GM19397 (cell line): ENCODE measurements around the gene TMEM50A.
"Not testable (repeated sequence)": the region's sequence is repeated elsewhere in the genome, so short reads cannot be mapped to it uniquely, and the experiment has no call there.

Experiments used
- ATAC-seq: cut with Tn5 transposase; IDR thresholded peaks from one replicate; pipeline ENCODE4 v1.9.1; 2021; ENCODE audit warnings: mild to moderate bottlenecking, moderate library complexity; ENCODE audit not compliant: unreplicated experiment

Gene TMEM50A

DNA sequence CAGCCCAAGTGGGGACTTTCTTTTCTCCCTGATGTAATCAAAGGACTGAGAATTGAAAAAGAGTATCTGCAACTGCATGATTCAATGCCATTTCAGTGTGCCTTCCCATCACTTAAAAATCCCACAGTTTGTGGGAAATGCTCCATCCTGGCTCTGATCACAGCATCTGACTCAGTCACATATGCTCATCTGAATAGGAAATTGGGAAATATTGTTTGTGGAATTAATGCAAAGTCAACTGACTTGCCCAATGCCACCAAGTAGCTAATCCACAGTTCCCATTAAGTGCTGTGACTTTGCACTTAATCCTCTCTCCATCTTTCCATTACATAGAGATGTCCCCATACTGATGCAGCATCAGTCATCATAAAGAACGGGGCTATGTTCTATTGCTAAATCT, 45.0 kb downstream of the TMEM50A start:
- ATAC-seq = not testable (repeated sequence)

- ATAC-seq = not testable (repeated sequence)
These were observed 45.7 kb downstream of the TMEM50A start for GRCh38 chr1:25383875-25384274.

DNA sequence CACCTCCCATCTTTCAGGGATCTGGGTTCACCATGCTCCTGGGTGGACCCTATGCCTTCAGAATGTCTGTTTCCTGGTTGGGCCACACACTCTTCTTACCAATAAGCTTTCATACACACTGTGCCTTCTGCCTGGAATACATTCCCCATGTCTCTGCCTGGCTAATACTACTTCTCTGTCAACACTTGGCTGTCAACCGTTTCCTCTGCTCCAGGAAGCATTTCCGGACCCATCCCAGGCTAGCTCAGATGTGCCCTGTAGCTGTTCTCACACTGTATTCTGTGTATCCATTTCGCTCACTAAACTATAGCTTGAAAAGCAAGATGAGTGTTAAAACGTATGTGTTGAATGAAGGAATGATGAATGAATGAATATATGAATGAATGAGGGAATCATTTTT, 49.0 kb downstream of the TMEM50A start:
- not testable (repeated sequence) for ATAC-seq

- ATAC-seq = not testable (repeated sequence)
These were observed 50.6 kb downstream of the TMEM50A start for GRCh38 chr1:25388691-25389090.

DNA sequence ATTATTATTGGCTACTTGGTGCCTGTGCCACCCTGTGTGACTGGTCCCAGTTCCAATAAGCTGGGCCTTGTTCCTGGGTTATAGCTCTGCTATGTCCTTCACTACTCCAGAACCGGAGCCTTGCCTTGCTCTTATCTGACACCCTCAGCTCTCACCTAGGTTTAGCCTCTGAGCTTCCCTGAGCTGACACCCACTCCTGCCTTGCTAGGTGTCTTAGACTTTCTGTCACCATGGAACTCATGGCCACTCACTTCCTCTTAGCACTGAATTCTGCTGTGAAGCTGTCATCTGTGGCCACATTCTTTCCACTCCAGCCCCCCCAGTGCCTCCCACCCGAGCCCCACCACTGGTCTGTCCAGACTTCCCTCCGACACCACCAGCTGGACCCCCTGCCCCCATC, 51.6 kb downstream of the TMEM50A start:
- not testable (repeated sequence) for ATAC-seq

DNA sequence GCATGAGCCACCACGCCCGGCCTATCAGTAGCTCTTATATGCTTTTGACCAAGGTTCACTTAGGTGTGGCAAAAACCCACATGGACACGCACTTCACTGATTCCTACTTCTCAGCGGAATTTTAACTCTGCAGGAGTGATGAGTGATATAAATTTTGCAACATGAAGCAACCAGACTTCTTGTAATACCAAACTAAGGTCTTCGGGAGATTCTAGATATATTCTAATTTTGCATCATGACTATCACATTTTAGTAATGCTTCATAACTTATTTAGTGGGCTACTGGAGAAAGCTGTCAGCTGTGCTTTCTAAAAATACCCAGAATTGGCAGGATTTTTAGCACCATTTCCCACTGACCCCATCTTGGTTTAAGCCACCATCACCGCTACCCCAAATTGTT, 54.7 kb downstream of the TMEM50A start:
- ATAC-seq = no peak

DNA sequence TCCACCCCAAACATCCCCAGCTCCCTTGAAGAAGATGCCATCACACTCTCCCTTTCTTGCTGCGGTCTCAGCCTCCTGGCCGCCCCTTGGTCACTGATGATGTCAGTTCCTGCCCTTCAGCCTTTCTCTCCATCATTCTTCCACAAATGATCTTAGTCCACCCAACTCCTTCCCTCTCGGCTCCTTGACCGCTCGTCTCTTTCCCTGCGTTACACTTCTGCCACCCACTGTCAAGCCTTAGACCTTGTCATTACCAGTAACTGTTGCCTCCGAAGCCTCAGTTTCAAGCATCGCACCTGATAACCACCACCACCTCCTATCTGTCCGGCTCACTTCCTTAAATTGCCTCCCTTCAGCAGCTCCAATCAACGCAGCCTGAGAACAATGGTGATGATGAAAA, 59.4 kb downstream of the TMEM50A start:
- ATAC-seq = not testable (repeated sequence)

GRCh38 chr1:25398079-25398478, 59.9 kb downstream of the TMEM50A start:
- not testable (repeated sequence) for ATAC-seq

- ATAC-seq = not testable (repeated sequence)
These were observed 65.0 kb downstream of the TMEM50A start for GRCh38 chr1:25402947-25403803.

DNA sequence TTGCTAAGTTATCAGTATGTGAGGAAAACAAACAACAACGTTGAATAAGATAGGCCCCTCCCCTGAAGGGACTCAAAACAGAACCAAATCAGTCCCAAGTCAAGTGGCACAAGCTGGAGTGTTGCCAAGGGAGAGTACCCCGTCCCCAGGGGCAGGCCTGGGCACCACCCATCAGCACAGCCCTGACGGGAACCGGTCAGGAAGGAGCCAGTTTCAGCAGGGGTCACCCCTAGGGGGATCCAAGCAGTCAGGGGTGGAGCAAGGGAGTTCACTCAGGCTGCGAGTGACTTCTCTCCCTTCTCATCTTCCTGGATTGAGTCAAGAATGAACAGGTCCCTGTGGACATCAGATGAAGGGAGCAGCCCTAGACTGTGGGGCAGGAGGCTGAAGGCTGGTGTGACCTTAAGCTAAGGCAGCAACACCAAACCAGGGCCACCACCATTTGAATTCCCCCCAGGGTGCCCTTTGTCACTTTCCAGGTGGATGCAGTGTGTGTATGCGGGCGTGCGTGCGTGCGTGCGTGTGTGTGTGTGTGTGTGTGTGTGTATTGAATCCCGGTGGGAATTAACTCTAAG, 67.7 kb downstream of the TMEM50A start:
- not testable (repeated sequence) for ATAC-seq

GRCh38 chr1:25409641-25410427, 71.7 kb downstream of the TMEM50A start:
- not testable (repeated sequence) for ATAC-seq
